Common myeloid progenitor, CD34-positive (primary cell): ENCODE measurements around the gene NAP1L4.
"Not testable (repeated sequence)": the region's sequence is repeated elsewhere in the genome, so short reads cannot be mapped to it uniquely, and the experiment has no call there.

Experiments
- CTCF ChIA-PET: fragments of 350-600 bp; sonication (Branson Sonifier 250); formaldehyde crosslinking; loops from one replicate; lab custom pipeline; 2021; ENCODE audit warnings: antibody characterized with exemption; lab: Charles Lee
- POLR2A ChIA-PET: fragments of 350-600 bp; sonication (Branson Sonifier 250); formaldehyde crosslinking; loops from one replicate; lab custom pipeline; 2021; ENCODE audit warnings: antibody characterized with exemption; lab: Charles Lee
- DNase-seq, 3 donors: peaks; one replicate each; pipeline versions ENCODE4 v3.0.0 to v3.0.0-alpha.2; 2013
- H3K27ac ChIP-seq, 2 experiments: 1 replicate in 1 of 2; 2 replicates in 1 of 2; pipeline ENCODE4 v1.7.0; 2013; ENCODE audit warnings: inconsistent platforms in 2 of 2, low read length in 2 of 2, mild to moderate bottlenecking in 2 of 2, low read depth in 1 of 2, moderate library complexity in 1 of 2; ENCODE audit not compliant: severe bottlenecking in 2 of 2, insufficient read depth in 1 of 2, poor library complexity in 1 of 2
- H3K27me3 ChIP-seq, 5 experiments: replicated peaks in 2 of 5; 1 replicate in 3 of 5; 2 replicates in 2 of 5; pipeline versions ENCODE4 v1.6.1 to v1.7.0; 2013; ENCODE audit warnings: low read length in 4 of 5, mild to moderate bottlenecking in 2 of 5, moderate library complexity in 2 of 5, inconsistent platforms in 1 of 5; ENCODE audit not compliant: insufficient read depth in 5 of 5, control insufficient read depth in 4 of 5
- H3K36me3 ChIP-seq, 4 experiments: 1 replicate in 2 of 4; 2 replicates in 2 of 4; pipeline versions ENCODE4 v1.6.1 to v1.7.0; 2013; ENCODE audit warnings: low read length in 3 of 4, control low read depth in 1 of 4, mild to moderate bottlenecking in 1 of 4; ENCODE audit not compliant: control insufficient read depth in 4 of 4, insufficient read depth in 4 of 4
- H3K4me1 ChIP-seq, 4 experiments: 1 replicate in 3 of 4; 2 replicates in 1 of 4; pipeline versions ENCODE4 v1.6.1 to v1.7.1; 2013; ENCODE audit warnings: low read length in 3 of 4, mild to moderate bottlenecking in 3 of 4, control low read depth in 1 of 4, inconsistent platforms in 1 of 4, moderate library complexity in 1 of 4; ENCODE audit not compliant: control insufficient read depth in 4 of 4, insufficient read depth in 4 of 4; ENCODE audit errors: control extremely low read depth in 1 of 4
- H3K4me3 ChIP-seq, 7 experiments: 1 replicate in 4 of 7; 2 replicates in 3 of 7; pipeline versions ENCODE4 v1.5.1 to v1.7.0; 2013; ENCODE audit warnings: mild to moderate bottlenecking in 7 of 7, low read length in 6 of 7, moderate library complexity in 6 of 7, inconsistent platforms in 2 of 7, low read depth in 2 of 7, control low read depth in 1 of 7; ENCODE audit not compliant: insufficient read depth in 4 of 7, control insufficient read depth in 1 of 7; ENCODE audit errors: extremely low read depth in 1 of 7
- H3K9me3 ChIP-seq, 5 experiments: 1 replicate in 4 of 5; 2 replicates in 1 of 5; pipeline versions ENCODE4 v1.6.1 to v1.7.1; 2013; ENCODE audit warnings: low read length in 4 of 5, mild to moderate bottlenecking in 2 of 5, inconsistent platforms in 1 of 5, low read depth in 1 of 5, moderate library complexity in 1 of 5; ENCODE audit not compliant: control insufficient read depth in 4 of 5, insufficient read depth in 2 of 5; ENCODE audit errors: control extremely low read depth in 1 of 5
- WGBS: methylation state at CpG from one replicate; pipeline ENCODE4 v1.1.5; 2013; ENCODE audit not compliant: insufficient coverage; 5-methylcytosine and 5-hydroxymethylcytosine counted together

NAP1L4 gene

GRCh38 chr11:2911785-2912391, 80.2 kb downstream of the NAP1L4 start:
- CTCF ChIA-PET = interaction anchor here (1.6 kb wide), 1 partner anchor 18 kb away, joined by 3 read pairs; no protein-coding TSS in a partner anchor
- 91% methylated on average over 8 of the region's 12 CpGs for WGBS
- Histone ChIP-seq H3K27ac (no peak overlapping the region), H3K36me3 (no peaks in the 10 kb centered on the region), H3K4me1 (peaks cover 0 to 39% (median 31%) of the 10 kb centered on the region in 4 experiments), H3K9me3 (no peaks in the 10 kb centered on the region), H3K4me3 (no peak overlapping the region), H3K27me3 (peaks cover 0 to 9% (median 0%) of the 10 kb centered on the region in 5 experiments)
- DNase-seq = no peak
- POLR2A ChIA-PET = no interaction called here

- Histone ChIP-seq H3K27ac (no peak overlapping the region), H3K9me3 (no peaks in the 10 kb centered on the region), H3K4me1 (peaks cover 0 to 39% (median 31%) of the 10 kb centered on the region in 4 experiments), H3K27me3 (peaks cover 0 to 9% (median 0%) of the 10 kb centered on the region in 5 experiments), H3K4me3 (no peak overlapping the region), H3K36me3 (no peaks in the 10 kb centered on the region)
- 94% methylated on average over 16 of the region's 18 CpGs for WGBS
- CTCF ChIA-PET = interaction anchor here (1.5 to 1.6 kb wide), 2 partner anchors 16 to 19 kb away, joined by 3 read pairs; no protein-coding TSS in a partner anchor
- no peak for DNase-seq
- POLR2A ChIA-PET = no interaction called here
These were observed 80.9 kb downstream of the NAP1L4 start for GRCh38 chr11:2911088-2911784.

GRCh38 chr11:2910401-2910955, 81.7 kb downstream of the NAP1L4 start:
- WGBS = 94% methylated on average over 12 of the region's 13 CpGs
- ChIA-PET CTCF (interaction anchor here (1.5 to 1.6 kb wide), 2 partner anchors 15 to 20 kb away, joined by 3 read pairs; no protein-coding TSS in a partner anchor), POLR2A (no interaction called here)
- Histone ChIP-seq H3K9me3 (no peaks in the 10 kb centered on the region), H3K4me3 (no peak overlapping the region), H3K27me3 (peaks cover 0 to 9% (median 0%) of the 10 kb centered on the region in 5 experiments), H3K4me1 (peaks cover 0 to 36% (median 29%) of the 10 kb centered on the region in 4 experiments), H3K27ac (no peak overlapping the region), H3K36me3 (no peaks in the 10 kb centered on the region)
- DNase-seq = no peak

GRCh38 chr11:2909133-2909902, 82.8 kb downstream of the NAP1L4 start:
- Histone ChIP-seq H3K27ac (no peak overlapping the region), H3K4me1 (peaks cover 0 to 25% (median 18%) of the 10 kb centered on the region in 4 experiments), H3K4me3 (no peak overlapping the region), H3K27me3 (peaks cover 0 to 9% (median 0%) of the 10 kb centered on the region in 5 experiments), H3K9me3 (no peaks in the 10 kb centered on the region), H3K36me3 (no peaks in the 10 kb centered on the region)
- ChIA-PET CTCF (interaction anchor here (1.5 kb wide), 1 partner anchor 14 kb away, joined by 3 read pairs; no protein-coding TSS in a partner anchor), POLR2A (no interaction called here)
- WGBS = 69% methylated on average over 70 of the region's 78 CpGs
- DNase-seq = no peak

GRCh38 chr11:2908130-2908529, 84.0 kb downstream of the NAP1L4 start:
- Histone ChIP-seq H3K27me3 (peaks cover 0 to 9% (median 0%) of the 10 kb centered on the region in 5 experiments), H3K27ac (no peak overlapping the region), H3K4me3 (no peak overlapping the region), H3K9me3 (no peaks in the 10 kb centered on the region), H3K4me1 (peaks cover 0 to 15% (median 11%) of the 10 kb centered on the region in 4 experiments), H3K36me3 (no peaks in the 10 kb centered on the region)
- POLR2A ChIA-PET = no interaction called here
- WGBS = 97% methylated on average over 12 of the region's 14 CpGs
- CTCF ChIA-PET = no interaction called here
- DNase-seq = no peak

GRCh38 chr11:2905299-2905698, 86.8 kb downstream of the NAP1L4 start:
- CTCF ChIA-PET = interaction anchor here (2.4 to 4.0 kb wide), 3 partner anchors 13 to 373 kb away, joined by 14 to 18 read pairs (median 17); no protein-coding TSS in a partner anchor
- peaks cover 0 to 27% (median 20%) of the 10 kb centered on the region in 4 experiments for H3K4me1 ChIP-seq
- H3K27ac ChIP-seq, H3K4me3 ChIP-seq, POLR2A ChIA-PET, H3K27me3 ChIP-seq, H3K36me3 ChIP-seq, H3K9me3 ChIP-seq, DNase-seq: not testable (repeated sequence)
- 100% methylated on average over 7 of the region's 7 CpGs for WGBS
